HG02642 (cell line): Measurements from ENCODE around the gene CNTN2.

Source experiments
- ATAC-seq: cut with Tn5 transposase; IDR thresholded peaks from one replicate; pipeline ENCODE4 v1.9.1; 2021; ENCODE audit warnings: mild to moderate bottlenecking; ENCODE audit not compliant: unreplicated experiment, poor library complexity

CNTN2 gene

DNA sequence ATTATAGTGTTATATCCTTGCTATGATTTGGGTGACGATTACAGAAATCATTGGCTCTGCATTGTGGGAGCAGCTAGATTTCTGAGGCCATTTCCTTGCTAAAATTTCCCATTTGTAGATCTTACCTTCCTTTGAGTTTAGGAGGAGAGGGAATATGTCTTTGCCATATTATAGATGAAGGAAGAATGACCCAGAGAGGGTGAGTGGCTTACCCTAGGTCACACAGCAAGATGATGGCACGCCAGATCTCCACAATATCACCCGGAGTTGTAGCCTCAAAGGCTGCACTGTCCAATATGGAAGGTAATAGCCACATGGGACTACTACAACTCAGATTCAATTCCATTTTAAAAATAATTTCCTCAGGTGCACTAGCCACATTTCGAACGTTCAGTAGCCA, 10.3 kb downstream of the CNTN2 start:
- ATAC-seq, result no peak

DNA sequence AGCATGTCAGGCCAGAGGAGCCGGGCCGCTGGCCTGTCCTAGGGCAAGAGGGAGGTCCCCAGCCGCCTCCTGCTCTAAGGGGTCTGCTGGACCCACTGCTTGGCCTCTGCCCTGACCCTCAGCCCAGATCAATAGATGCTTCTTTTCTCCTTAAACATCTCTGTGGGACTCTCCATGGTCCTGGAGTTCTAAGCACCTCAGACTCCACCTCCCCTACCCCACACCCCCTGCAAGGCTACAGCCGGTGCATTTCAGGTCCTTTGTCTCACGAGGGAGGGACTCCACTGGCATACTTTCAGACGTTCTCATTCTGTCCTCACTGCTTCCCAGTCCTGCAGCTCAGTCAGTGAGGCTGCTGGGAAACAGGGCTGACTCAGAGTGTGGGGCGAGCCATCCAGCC, 11.0 kb downstream of the CNTN2 start:
- ATAC-seq, result no peak

DNA sequence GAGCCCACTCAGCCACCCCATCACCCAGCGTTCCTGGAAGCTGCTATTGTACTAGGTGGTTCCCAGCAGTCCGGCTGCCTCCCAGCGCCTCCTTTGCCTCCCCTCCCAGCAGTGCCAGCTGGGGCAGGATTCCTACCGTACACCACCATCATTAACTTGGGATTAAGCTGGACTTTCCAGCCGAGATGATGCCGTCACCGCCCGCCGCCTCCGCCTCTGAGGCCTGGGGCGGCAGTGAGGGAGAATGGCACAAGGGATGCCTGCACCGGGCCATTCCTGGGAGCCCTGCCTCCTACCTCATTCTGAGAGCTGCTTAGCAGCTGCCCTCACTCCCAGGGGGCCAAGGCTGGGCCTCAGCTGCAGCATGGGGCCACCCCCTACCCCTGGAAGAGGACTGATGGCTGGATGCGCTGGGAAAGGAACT, 13.2 kb downstream of the CNTN2 start:
- ATAC-seq, result no peak

DNA sequence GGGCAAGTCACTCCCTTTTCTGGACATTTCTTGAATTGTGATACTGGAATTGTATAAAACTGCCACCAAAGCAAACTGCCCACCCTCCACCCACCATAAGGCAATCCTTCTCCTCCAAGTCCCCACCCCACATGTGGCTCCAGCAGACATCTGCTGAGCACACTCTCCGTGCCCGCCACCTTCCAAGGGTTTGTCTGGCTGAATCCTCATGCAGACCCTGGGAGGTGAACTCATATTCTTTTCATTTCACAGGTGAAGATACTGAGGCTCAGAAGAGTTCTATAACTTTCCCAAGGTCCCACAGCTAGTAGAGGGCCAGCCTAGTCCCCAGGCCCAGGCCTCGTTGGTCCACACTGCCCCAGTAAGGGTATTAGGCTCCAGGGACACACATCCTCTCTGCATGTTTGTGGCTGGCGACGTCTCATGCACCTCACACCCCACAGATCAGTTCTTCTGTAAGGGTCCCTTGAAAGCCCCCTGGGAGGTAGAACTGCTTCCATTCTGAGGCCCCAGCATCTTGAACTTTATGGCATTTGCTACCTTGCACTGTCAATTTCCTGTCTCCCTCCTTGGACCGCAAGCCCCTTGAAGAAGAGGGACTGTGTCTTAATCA, 14.1 kb downstream of the CNTN2 start:
- no peak for ATAC-seq

DNA sequence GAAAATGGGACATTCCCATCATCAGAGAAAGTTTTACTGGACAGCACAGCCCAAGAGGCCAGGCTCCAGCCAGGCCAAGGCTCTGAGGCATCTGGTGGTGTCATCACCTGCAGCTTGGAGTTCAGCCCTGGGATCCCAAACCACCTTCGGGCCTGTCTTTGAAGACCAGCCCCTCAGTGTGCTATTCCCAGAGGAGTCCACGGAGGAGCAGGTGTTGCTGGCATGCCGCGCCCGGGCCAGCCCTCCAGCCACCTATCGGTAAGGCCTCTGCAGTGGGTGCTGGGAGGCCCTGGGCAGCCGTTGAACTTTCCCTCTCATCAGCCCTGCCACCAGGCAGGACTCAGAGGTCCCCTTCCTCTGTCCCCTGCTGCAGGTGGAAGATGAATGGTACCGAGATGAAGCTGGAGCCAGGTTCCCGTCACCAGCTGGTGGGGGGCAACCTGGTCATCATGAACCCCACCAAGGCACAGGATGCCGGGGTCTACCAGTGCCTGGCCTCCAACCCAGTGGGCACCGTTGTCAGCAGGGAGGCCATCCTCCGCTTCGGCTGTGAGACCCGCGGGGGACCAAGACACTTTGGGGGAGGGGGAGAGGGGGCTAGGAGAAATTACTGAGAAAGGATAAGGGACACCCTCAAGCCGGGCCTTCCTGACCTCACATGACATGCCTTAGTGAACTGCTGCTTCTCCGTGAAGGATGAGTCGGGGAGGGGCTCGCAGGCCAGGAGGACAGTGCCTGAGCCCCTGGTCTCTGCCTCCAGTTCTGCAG, 15.0 kb downstream of the CNTN2 start:
- no peak for ATAC-seq

DNA sequence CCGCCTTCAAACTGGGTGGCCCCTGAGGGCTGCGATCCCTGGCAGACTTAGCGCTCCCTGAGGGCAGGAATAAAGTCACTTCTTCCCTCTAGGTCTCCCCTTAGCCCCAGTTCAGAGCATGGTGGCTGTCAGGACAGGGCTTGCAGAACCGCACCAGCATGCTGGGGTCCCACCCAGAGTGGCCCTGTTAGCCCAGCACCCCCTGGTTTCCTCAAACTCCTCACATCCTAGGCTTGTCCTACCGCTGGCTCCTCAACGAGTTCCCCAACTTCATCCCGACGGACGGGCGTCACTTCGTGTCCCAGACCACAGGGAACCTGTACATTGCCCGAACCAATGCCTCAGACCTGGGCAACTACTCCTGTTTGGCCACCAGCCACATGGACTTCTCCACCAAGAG, 15.8 kb downstream of the CNTN2 start:
- no peak for ATAC-seq

DNA sequence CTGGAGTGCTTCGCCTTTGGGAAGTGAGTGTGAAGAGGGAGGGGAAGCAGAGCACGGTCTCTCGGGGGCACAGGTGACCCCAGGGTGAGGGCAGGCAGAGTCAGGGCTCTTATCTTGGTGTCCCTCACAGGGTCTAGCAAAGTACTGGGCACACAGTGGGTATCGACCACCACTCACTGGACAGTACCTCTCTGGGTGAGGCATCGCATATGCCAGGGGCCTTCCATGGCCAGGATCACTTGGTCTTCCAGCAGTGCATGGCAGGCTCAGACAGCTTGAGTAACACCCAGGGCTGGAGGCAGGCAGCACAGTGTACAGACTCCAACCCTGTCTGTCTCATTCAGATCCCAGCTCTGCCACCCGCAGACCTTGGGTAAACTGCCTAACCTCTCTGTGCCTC, 16.6 kb downstream of the CNTN2 start:
- ATAC-seq, result no peak

DNA sequence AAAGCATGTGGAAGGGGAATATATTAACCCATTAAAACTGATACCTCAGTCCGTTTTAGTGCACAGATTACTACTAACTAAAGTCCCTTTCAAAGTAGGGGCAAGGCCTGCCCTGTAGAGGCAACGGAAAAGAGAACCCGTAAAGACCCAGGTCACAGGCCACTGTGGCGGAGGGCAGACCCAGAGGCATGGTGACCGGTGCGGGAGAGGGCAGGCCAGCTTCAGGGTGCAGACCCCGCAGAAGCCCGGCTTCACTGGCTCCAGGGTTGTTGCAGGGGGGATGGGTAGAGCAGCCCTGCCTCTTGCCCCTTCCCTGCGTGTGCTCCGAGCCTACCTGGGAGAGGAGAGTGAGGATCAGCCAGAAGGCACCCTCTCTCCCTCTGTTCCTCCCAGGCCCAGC, 17.7 kb downstream of the CNTN2 start:
- no peak for ATAC-seq

DNA sequence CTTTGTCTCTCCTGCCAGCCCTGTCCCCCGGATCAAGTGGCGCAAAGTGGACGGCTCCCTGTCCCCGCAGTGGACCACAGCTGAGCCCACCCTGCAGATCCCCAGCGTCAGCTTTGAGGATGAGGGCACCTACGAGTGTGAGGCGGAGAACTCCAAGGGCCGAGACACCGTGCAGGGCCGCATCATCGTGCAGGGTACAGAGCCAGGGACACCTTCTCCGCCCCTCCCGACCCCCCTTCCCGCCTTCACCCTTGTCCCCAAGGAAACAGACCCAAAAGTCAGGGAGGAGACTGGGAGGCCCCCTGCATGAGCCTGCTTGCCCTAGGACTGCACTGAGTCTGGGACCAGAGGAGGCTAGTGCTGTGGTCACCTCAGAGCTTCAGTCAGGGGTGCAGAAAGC, 18.2 kb downstream of the CNTN2 start:
- no peak for ATAC-seq

DNA sequence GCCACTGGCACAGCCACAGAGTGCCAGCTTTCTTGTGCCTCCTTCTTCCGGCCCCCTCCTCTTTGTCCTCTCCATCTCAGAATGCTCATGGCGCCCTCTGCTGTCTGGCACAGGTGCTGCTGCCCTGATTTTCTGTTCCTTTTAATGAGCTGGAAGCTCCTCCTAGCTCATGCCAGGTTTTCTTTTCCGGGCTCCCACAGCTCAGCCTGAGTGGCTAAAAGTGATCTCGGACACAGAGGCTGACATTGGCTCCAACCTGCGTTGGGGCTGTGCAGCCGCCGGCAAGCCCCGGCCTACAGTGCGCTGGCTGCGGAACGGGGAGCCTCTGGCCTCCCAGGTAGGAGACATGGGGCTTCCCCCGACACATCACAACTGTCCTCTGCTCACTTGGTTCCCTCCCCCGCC, 18.7 kb downstream of the CNTN2 start:
- no peak for ATAC-seq

DNA sequence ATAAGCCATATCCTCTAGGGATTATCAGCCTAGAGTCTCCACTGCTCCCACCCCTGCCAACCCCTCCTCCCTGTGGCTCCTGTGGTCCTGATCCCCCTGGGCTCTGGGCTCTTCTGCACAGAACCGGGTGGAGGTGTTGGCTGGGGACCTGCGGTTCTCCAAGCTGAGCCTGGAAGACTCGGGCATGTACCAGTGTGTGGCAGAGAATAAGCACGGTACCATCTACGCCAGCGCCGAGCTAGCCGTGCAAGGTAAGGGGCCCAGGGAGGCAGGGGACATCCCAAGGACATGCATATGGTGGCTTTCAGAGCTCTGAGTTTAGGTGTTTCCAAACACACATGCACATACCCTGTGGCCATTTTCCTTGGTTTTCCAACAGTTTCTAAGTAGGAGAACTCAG, 19.3 kb downstream of the CNTN2 start:
- ATAC-seq, result no peak

DNA sequence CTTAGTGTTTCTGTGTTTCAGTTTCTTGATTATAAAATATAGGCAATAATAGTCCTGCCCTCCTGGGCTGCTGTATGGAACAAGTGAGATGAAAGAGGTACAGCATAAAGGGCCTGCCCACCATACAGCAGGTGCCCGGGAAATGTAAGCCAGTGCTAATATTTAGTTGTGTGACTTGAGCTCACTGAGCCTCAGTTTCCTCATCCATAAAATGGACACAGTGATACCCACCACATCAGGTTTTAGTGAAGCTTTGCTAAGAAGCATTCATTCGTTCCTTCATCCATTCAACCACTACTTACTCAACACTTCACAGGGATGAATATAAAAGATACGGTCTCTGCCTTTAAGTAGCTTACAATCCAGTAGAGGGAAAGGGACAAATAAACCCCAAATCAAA, 19.9 kb downstream of the CNTN2 start:
- ATAC-seq, result no peak

DNA sequence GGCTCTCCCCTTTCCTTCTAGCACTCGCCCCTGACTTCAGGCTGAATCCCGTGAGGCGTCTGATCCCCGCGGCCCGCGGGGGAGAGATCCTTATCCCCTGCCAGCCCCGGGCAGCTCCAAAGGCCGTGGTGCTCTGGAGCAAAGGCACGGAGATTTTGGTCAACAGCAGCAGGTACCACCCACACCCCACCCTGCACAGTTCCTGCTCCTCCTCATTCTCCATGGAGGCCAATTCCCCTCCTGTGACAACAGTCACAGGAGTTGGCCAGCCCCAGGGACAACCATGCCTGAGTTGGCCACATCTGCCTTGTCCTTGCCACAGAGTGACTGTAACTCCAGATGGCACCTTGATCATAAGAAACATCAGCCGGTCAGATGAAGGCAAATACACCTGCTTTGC, 21.3 kb downstream of the CNTN2 start:
- no peak for ATAC-seq

DNA sequence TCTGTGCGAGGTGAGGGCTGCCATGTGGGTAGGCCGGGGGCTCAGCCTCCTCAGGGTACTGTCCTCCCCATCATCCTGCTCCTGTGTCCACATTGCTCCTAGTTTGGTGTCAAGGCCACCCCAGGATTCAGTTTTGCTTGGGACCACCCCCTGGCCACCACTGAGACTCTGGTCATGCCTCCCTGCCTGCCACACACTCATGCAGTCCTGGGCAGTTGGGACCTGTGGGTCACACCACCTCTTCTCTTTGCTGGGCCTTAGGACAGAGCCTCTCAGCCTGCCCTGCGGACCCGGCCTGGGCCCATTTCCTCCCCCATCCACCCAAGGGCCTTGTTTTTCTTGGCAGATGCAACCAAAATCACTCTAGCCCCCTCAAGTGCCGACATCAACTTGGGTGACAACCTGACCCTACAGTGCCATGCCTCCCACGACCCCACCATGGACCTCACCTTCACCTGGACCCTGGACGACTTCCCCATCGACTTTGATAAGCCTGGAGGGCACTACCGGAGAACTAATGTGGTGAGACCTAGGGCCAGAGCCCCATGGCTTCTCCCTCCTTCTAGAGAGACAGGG, 21.8 kb downstream of the CNTN2 start:
- ATAC-seq, result no peak

DNA sequence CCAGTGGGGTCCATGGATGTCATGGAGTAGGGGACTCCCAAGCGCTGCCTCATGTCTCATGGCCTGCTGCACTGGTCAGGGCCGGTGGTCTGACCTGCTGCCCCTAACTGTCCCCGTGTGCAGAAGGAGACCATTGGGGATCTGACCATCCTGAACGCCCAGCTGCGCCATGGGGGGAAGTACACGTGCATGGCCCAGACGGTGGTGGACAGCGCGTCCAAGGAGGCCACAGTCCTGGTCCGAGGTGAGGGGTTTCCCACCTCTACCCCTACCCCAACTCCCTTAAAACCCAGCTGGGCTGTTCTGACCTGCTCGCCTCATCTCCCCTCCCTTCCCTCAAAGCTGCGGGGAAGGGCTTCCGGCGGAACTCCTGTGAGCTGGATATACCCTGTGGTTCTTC, 22.7 kb downstream of the CNTN2 start:
- no peak for ATAC-seq

DNA sequence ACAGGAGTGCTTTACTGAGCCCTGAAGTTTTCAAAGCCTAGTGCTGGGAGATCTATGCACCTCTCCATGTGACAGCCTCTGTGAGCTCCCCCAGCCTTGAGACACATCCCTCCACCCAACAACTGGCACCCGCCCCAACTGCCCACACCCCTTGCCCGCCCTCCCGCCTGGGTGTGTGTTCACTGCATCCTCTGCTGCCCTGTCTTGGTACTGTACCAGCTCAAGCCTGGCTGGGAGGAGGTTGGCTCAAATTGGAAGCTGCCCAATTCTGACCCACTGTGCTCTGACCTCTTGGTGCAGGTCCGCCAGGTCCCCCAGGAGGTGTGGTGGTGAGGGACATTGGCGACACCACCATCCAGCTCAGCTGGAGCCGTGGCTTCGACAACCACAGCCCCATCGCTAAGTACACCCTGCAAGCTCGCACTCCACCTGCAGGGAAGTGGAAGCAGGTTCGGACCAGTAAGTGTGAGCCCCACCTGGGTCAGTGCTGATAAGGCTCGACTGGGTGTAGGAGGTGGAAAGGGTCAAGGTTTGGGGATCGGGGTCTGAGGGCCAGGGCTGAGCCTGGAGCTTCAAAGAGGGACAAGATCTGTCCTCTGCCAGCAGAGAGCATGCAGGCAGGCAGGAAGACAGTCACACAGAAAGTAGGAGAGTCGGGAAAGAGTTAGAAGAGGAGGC, 23.3 kb downstream of the CNTN2 start:
- ATAC-seq, result no peak

DNA sequence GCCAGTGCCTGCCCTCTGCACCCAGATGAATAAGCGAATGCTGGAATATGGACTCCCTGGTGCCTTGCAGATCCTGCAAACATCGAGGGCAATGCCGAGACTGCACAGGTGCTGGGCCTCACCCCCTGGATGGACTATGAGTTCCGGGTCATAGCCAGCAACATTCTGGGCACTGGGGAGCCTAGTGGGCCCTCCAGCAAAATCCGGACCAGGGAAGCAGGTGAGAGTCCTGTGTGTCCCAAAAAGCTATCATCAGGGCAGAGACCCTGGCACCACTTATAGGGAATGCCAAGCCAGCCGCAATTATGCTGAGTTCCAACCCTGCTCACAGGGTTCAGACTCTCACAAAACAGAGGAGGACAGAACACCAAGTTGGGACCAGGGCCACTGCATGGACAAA, 24.0 kb downstream of the CNTN2 start:
- no peak for ATAC-seq

DNA sequence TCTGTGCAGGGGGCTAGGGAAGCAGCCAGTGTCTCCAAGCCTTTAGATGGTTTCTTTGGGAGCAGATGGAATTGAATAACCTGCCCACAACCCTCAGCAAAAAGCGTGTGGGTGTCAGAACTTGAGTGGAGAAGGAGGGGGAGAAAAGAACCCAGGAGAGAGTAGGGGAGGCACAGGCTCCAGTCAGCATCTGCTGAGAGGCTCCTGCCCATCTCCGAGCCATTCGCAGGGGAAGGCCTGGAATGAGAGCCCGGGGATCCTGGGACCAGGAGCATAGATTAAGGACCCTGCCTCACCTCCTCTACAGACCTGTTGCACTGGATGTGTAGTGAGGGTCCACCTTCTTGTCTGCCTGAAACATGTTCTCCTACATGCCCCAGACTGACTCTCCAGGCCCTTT, 25.0 kb downstream of the CNTN2 start:
- no peak for ATAC-seq

DNA sequence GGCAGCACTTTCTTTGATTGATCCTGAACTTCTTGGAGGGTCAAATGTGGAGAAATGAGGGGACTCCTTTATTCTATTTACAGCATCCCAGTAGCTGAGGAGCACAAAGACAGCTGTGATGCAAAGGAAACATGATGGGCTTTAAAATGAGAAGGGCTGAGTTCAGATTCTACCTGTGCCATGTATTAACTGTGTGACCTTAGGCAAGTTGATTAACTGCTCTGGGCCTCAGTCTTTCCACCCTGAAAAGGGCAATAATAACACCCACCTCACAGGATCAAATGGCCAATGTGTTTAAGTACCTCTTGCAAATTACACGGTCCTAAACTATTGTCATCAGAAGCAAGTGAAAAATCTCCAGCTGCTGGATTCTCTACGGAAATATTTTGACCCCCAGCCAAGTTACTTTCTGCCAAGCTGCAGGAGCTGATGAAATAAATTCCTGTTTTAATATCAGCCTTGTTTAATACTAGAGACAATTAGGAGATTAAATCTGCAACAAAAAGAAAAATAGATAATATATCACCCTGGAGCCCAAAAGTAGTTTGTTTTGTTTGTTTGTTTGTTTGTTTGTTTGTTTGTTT, 25.5 kb downstream of the CNTN2 start:
- no peak for ATAC-seq

DNA sequence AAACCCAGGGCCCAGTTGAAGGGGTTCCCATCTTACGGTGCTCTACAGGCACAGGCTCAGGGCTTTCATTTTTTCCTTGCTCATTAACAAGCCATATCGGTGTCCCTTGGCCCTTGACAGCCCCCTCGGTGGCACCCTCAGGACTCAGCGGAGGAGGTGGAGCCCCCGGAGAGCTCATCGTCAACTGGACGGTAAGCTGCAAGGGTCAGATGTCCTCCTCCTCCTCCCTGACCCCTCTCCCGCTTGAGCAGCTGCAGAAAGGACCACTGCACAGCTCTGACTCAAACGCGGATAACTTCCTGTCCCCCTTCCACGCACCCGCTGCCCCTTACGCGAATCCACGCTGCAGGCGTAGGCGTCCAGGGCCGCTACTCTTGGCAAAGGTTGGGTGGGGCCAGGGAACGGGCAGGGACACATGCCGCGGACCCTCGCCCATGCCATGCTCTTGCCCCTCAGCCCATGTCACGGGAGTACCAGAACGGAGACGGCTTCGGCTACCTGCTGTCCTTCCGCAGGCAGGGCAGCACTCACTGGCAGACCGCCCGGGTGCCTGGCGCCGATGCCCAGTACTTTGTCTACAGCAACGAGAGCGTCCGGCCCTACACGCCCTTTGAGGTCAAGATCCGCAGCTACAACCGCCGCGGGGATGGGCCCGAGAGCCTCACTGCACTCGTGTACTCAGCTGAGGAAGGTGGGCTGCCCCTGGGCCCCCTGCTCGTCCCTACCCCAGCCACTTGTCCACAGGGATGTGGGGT, 26.5 kb downstream of the CNTN2 start:
- ATAC-seq, result no peak
